Astrocyte of the spinal cord (primary cell): ENCODE results near the gene ZC3H7B.
"Not testable (repeated sequence)": the region's sequence is repeated elsewhere in the genome, so short reads cannot be mapped to it uniquely, and the experiment has no call there.

Source experiments
- DNase-seq: peaks from one replicate; pipeline ENCODE4 v3.0.0; 2011; ENCODE audit warnings: low read depth, low spot score
- H3K4me3 ChIP-seq: 2 replicates; pipeline ENCODE4 v1.5.1; 2011; ENCODE audit warnings: low read depth, mild to moderate bottlenecking, low read length, moderate library complexity
- CTCF ChIP-seq: IDR thresholded peaks from 2 replicates; pipeline ENCODE4 v1.5.1; 2012; ENCODE audit warnings: low read depth, mild to moderate bottlenecking, low read length, inconsistent platforms
- in situ Hi-C: cut with HindIII; loops from 2 replicates; pipeline ENCODE4 v1.10.0; 2017; ENCODE audit warnings: low sequenced_read_pairs

Gene ZC3H7B

GRCh38 chr22:41286639-41287091 lies 14.7 kb upstream of the ZC3H7B start:
- in situ Hi-C loops = no loop called here
- TF ChIP-seq CTCF = no peak
- peak overlapping the region; percentile 94 for H3K4me3 ChIP-seq
- no peak for DNase-seq

GRCh38 chr22:41288245-41288946 lies 12.9 kb upstream of the ZC3H7B start:
- H3K4me3 ChIP-seq = no peak overlapping the region
- peak; percentile 74 for DNase-seq
- TF ChIP-seq CTCF = no peak
- in situ Hi-C loops = no loop called here

GRCh38 chr22:41289671-41290070 lies 11.7 kb upstream of the ZC3H7B start:
- no peak for DNase-seq
- TF ChIP-seq CTCF = no peak
- in situ Hi-C loops = no loop called here
- no peak overlapping the region for H3K4me3 ChIP-seq

- TF ChIP-seq CTCF = no peak
- in situ Hi-C loops = no loop called here
- peak; percentile 69 for DNase-seq
- no peak overlapping the region for H3K4me3 ChIP-seq
Observed at GRCh38 chr22:41290262-41291221, 10.8 kb upstream of the ZC3H7B start.

- H3K4me3 ChIP-seq, in situ Hi-C loops, DNase-seq: not testable (repeated sequence)
Observed at GRCh38 chr22:41294816-41295215, 6.5 kb upstream of the ZC3H7B start.

- no peak overlapping the region for H3K4me3 ChIP-seq
- in situ Hi-C loops = no loop called here
- TF ChIP-seq CTCF = no peak
- DNase-seq = no peak
Observed at GRCh38 chr22:41296826-41297667, 4.3 kb upstream of the ZC3H7B start.
